Measurements from ENCODE around the gene ZNF649.

- no peak for TF ChIP-seq CTCF (IDR thresholded peaks at IDR 0.05 in 8 of 11, conservative IDR thresholded peaks at IDR 0.05 in 3 of 11)
- no peak for TF ChIP-seq POLR2AphosphoS5 (IDR thresholded peaks at IDR 0.05)
- TF ChIP-seq POLR2A (IDR thresholded peaks at IDR 0.05): no peak
Measured at GRCh38 chr19:51861870-51862622, 42.8 kb downstream of the ZNF649 start.
